Retinal pigment epithelial cell (primary cell): Measurements from ENCODE around the gene TMPRSS2.

Experiments used
- DNase-seq: peaks from one replicate; pipeline ENCODE4 v3.0.0-alpha.2; 2010; ENCODE audit warnings: low read depth
- H3K4me3 ChIP-seq: 2 replicates; pipeline ENCODE4 v1.5.1; 2011; ENCODE audit warnings: mild to moderate bottlenecking, low read length, control low read depth, moderate library complexity
- CTCF ChIP-seq: conservative IDR thresholded peaks from 2 replicates; pipeline ENCODE4 v1.5.1; 2011; ENCODE audit warnings: low read depth, low read length, control low read depth, inconsistent platforms

Gene TMPRSS2

DNA sequence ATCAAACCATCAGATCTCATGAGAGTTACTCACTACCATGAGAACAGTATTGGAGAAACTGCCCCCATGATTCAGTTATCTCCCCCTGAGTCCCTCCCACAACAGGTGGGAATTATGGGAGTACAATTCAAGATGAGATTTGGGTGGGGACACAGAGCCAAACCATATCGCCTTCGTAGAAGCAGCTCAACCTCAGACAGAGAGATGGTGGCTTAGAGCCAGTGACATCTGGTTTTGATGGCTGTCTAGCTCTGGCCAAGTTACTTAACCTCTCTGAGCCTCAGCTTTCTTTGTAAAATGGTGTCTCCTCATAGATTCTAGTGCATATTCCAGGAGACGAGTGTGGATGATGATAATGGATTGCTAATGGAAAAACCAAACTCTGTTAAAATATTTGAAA, 54.8 kb downstream of the TMPRSS2 start:
- H3K4me3 ChIP-seq: no peak overlapping the region
- TF ChIP-seq CTCF: no peak
- DNase-seq: no peak

DNA sequence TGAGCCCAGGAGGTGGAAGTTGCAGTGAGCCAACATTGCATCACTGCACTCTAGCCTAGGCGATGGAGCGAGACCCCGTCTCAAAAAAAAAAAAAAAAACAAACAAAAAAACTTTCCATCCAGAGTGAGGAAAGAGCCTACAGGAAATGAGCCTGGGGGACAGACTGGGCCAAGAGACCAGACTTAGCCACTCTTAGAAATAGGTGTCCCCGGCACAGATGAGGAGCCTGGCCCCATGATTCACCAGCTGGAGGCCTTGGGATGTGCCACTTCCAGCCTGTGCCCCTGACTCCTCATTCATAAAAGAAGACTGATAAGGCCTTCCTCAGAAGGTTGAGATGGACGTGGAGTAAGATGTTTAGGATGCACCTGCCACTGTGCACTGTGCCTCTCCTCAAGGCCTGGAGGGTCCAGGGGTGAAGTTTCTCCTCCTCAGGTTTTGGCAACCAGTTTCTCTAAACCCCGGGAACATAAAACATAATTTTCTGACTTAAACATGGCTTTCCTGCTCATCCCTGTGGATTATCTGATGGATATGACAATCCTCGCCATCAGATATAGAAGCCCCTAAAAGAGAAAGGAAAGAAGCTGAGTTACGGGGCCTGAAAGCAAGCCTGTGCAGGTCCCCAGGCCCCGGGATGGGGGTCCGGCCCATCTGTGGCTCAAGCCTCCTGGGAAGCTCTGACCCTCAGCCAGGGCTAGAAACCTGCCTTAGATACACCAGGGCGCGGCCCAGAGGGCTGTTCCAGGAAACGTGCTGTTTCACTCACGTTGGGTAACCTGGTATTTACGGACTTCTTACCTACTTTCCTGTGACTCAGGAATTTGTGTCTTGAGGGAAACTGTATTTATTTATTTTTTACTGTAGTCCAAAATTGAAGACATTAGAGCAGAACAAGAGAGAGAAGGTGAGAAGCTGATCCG, 55.9 kb downstream of the TMPRSS2 start:
- no peak for TF ChIP-seq CTCF
- no peak for DNase-seq
- no peak overlapping the region for H3K4me3 ChIP-seq

DNA sequence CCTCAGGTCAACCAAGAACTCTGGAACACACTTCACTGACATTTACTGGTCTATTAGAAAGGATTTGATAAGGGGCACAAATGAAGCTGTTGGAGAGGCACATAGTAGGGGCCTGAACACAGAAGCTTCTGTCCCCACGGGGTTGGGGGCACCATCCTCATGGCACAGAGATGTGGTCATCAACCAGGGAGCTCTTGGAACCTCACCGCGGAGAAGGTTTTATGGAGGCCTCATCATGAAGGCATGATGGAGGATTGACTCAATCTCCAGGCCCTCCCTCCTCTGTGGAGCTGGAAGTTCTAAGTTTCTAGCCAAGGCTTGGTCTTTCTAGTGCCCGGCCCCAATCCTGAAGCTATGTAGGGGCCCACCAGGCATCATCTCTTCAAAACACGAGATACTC, 58.3 kb downstream of the TMPRSS2 start:
- DNase-seq: no peak
- TF ChIP-seq CTCF: no peak
- H3K4me3 ChIP-seq: no peak overlapping the region

DNA sequence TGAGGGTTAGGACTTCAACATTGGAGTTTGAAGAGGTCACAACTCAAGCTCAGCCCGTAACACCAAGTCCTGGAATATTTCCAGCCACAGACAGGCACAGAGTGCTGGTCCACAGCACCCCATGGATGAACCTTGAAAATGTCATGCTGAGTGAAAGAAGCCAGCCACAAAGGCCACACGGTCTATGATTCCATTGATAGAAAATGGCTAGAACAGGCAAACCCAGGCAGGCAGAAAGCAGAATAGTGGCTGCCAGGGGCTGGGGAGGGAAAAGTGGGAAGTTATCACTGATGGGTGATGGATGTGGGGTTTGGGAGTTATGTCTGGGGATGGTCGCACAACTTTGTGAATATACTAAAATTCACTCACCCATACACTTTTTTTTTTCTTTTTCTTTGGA, 60.6 kb downstream of the TMPRSS2 start:
- TF ChIP-seq CTCF: no peak
- no peak for DNase-seq
- no peak overlapping the region for H3K4me3 ChIP-seq

- TF ChIP-seq CTCF: no peak
- no peak overlapping the region for H3K4me3 ChIP-seq
- DNase-seq: no peak
Measured at GRCh38 chr21:41446586-41446985, 61.4 kb downstream of the TMPRSS2 start.

GRCh38 chr21:41445465-41445862, 62.5 kb downstream of the TMPRSS2 start:
- no peak for DNase-seq
- TF ChIP-seq CTCF: no peak
- H3K4me3 ChIP-seq: no peak overlapping the region

DNA sequence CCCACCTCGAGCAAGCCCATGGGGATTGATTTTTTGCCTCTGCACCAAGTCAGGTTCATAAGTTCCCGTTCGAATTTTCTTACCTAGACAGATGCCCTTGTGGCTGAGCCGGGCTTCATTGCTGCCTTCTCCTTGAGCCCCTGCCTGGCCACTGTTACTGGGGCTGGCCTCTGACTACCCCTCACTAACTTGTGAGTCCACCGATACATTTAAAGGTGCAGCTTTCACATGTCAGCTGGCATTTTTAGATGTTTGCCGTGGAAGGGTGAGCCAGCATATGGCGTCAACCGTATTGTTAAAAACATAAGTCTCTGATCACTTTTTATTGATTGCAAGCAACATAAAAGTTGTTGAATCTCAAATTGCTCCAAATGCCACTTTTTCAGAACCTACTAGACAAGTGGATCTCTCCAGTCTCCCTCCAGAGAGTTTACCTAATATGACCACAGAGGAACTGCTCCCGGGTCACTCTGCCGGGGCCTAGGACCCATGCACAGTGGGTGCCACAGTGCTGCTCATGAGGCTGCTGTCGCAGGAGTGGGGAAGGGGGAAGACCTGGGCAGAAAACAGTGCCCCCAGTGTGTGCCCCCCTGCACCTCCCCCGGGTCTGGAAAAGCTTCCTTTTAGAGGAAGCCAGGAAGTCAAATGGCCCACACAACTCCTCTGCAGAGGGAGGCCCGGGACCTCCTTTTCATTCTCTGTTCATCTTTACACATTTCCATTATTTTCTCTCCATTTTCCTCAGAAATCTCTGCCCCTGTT, 63.1 kb downstream of the TMPRSS2 start:
- TF ChIP-seq CTCF: no peak
- no peak overlapping the region for H3K4me3 ChIP-seq
- DNase-seq: no peak
